Left hindlimb (tissue), 1 donor: Measurements from ENCODE around the gene ADGRB3.
"Not testable (repeated sequence)": the region's sequence is repeated elsewhere in the genome, so short reads cannot be mapped to it uniquely, and the experiment has no call there.

Experiments used
- DNase-seq: peaks from one replicate; pipeline ENCODE4 v3.0.0-alpha.2; 2018

Gene ADGRB3

GRCh38 chr6:68743099-68743498, 108.0 kb downstream of the ADGRB3 start:
- DNase-seq = no peak

GRCh38 chr6:68744376-68744775, 109.3 kb downstream of the ADGRB3 start:
- not testable (repeated sequence) for DNase-seq

- DNase-seq = no peak
Observed at GRCh38 chr6:68746376-68746775, 111.3 kb downstream of the ADGRB3 start.

DNA sequence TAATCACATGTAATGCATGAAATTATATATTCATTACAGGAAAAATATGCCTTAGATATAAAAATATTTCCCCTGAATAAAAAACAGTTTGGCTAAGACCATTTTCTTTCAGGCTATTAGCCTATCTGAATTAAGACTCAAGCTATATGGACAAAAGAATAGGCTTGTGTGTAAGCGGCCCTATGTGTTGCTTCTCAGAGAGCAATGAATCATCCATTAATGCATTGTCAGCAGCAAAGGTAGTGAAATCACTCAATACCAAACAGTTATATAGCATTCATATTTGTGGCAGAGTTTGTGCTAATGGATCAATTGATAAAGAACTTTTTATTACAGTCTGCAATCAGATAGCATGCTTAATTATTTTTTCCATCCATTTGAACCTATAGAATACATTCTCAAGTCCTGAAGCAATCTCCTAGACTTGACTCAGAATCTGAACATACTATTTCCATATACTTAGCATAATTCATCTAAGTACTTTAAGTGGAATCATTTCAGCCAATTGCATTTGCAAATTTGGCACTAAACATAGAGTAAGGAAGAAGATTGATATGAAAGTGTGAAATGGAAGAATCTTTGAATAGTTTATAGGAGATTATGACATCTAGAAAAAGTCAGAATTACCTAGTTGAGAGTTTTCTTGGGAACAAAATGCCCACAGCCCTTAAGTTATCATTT, 112.2 kb downstream of the ADGRB3 start:
- DNase-seq = no peak

DNA sequence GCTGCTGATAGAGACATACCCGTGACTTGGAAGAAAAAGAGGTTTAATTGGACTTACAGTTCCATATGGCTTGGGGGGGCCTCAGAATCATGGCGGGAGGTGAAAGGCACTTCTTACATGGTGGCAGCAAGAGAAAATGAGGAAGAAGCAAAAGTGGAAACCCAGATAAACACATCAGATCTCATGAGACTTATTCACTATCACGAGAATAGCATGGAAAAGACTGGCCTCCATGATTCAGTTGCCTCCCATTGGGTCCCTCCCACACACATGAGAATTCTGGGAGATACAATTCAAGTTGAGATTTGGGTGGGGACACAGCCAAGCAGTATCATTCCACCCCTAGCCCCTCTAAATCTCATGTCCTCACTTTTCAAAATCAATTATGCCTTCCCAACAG, 112.8 kb downstream of the ADGRB3 start:
- not testable (repeated sequence) for DNase-seq

- no peak for DNase-seq
Observed at GRCh38 chr6:68754681-68755213, 119.7 kb downstream of the ADGRB3 start.

DNA sequence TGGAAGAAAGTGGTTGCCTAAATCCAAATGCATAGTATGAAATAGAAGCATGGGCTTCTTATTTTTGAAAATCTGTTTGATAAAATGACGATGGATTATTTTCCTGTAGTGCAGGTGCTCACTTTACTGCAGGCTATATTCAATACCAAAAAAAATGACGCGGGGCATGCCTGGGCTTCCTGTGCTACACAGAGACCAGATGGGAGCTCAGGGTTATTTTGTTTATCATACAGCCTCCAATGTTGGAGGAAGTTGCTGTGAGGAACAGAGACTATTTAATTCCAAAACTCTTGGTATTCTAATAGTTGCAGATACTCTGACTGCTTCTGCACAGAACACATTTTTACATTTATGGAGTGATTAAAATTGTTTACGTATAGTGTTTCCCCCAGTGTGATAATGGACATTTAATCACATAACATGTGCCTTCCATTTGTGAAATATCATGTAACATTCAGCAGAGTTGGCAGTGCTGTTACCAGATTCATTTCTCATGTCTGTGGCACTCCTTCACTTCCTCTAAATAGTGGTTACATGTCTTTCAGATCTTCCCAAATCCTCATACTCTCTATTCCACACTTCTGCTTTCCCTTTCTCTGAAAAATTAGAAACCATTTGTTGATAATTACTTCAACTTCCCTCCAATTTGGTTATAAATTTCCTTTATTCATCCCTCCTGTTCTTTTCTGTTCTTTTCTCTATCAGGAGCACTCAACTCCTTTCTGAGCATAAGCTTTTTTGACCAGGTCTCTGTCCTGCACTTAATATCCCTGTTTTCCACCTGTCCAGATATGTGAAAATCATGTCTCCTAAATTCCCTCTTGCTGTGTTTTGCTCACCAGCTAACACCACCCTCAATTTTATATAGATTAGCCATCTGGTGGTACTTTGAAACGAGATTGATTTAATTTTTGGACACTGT, 121.6 kb downstream of the ADGRB3 start:
- no peak for DNase-seq

DNA sequence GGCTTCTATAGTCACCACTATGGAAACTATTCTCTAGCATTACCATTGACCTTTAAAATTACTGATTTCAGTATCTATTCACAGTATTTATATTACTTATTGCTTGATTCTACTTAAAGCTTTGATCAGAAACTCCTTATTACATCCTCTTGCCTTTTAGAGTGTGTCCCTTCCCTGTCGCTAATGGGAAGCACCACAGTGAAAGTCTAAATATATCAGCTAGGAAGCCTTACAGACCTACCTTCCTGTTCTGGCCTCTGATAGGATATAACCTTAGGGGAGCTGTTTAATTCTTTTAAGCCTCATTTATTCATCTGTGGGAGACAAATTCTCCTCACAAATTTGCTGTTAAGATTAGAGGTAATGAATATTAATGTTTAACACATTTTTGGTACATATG, 122.7 kb downstream of the ADGRB3 start:
- DNase-seq = no peak

DNA sequence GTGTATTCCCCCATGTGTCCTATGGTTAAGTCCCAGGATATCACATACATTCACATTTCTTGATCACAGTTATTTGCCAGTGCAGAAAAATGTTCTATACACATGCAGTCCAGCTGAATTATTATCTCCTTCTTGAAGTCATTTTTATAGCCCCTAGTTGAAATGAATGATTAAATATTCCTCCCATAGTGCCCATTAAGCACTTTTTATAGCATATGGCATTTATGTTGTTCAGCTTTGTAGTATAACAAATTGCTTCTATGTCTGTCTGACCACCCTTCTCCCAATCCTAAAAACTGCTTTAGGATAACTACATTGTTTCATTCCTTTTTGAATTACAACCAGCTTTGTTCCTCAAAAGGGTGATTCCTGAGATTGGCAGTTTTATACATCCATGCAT, 123.5 kb downstream of the ADGRB3 start:
- no peak for DNase-seq

GRCh38 chr6:68760485-68760884, 125.4 kb downstream of the ADGRB3 start:
- no peak for DNase-seq

GRCh38 chr6:68760941-68761676, 126.0 kb downstream of the ADGRB3 start:
- DNase-seq = no peak

GRCh38 chr6:68761985-68762384, 126.9 kb downstream of the ADGRB3 start:
- DNase-seq = no peak

DNA sequence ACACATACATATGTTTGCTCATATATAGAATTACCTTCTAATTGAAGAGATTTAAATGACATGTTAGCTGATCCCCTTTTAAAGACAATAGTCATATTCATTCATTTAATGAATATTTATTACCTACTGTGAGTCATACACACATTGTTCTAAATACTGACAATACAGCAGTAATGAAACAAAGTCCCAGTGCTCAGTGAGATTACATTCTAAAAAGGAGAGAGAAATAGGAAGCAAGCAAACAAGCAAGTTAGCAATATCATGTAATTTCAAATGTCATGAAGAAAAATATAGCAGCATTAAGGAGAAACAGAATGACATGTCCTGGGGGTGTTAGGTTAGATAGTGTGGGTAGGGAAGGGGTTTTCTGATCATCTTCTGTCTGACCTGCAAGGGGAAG, 136.3 kb downstream of the ADGRB3 start:
- no peak for DNase-seq

DNA sequence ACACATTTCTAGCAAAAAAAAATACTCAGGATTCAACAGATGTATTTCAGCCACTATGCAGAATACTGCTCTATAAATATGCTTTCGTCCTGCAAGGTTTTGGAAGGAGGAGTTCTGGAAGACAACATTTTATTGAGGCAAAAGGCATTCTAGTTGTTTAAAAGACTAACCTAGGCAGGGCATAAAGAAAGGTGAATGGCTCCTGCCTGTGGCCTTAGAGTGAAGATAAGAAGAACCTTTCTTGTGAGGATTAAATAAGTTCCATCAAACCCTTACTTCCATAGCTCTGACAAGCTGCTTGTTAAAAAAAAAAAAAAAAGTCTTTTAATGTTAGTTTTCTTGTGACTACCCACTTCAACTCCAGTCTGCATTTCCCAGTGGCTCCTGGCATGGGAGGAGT, 139.8 kb downstream of the ADGRB3 start:
- no peak for DNase-seq

- no peak for DNase-seq
Observed at GRCh38 chr6:68776354-68776753, 141.3 kb downstream of the ADGRB3 start.

GRCh38 chr6:68777956-68778355, 142.9 kb downstream of the ADGRB3 start:
- no peak for DNase-seq

DNA sequence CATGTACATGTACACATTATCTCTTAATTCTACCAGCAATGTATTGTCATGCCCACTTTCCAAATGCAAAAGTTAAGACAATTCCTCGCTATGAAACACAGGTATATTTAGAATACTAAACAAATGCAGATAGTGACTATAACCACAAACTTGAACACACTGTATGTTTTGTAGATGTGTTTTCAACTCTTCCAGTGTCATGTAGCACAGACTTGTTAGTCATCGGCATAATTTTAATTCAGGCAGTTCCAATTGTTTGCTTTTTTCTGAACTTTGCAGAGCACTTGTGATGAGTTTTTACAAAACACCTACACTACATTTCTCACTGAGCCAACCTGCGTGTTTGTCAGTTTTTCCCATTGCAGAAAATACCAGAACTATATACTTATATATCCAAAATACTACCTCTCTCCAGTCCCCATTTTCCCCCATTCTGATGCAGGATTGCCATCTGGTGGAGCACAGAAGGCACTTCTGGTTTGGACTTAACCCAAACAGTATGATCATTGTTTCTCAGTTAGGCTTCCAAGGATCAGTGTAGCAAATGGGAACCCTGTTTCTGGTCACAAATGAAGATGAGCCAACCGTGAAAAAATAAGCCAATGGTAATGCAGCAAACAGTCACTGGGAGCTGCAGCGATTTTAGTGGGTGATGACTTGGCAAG, 143.4 kb downstream of the ADGRB3 start:
- DNase-seq = peak; percentile 49

GRCh38 chr6:68779366-68779765, 144.3 kb downstream of the ADGRB3 start:
- no peak for DNase-seq

- DNase-seq = not testable (repeated sequence)
Observed at GRCh38 chr6:68790128-68790527, 155.0 kb downstream of the ADGRB3 start.

DNA sequence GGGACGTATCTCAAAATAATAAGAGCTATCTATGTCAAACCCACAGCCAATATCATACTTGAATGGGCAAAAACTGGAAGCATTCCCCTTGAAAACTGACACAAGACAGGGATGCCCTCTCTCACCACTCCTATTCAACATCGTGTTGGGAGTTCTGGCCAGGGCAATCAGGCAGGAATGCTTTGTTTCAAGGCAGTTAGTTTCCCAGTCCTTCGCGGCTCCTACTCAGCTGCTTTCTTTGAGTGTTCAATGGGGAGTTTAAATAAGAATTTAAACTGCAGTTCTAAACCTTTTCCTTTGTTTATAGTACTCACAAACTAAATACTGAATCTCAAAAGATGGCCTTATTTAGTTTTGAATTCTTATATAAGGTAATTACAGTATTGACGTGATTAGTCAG, 179.9 kb downstream of the ADGRB3 start:
- DNase-seq = not testable (repeated sequence)

DNA sequence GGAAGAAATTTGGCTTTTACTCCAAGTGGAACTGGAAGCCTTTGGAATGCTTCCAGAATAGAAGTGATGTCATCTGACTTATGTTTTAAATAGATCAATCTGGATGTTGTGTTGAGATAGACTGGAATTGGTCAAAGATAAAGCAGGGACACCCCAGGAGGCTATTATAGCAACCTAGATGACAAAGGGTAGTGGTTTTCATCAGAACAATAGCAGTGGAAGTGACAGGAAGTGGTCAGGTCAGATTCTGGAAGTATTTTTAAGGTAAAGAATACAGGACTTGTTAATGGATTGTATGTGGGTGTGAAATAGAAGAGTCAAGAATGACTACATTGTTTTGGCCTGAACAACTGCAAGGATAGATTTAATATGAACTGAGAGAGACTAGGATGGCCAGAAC, 191.4 kb downstream of the ADGRB3 start:
- no peak for DNase-seq

DNA sequence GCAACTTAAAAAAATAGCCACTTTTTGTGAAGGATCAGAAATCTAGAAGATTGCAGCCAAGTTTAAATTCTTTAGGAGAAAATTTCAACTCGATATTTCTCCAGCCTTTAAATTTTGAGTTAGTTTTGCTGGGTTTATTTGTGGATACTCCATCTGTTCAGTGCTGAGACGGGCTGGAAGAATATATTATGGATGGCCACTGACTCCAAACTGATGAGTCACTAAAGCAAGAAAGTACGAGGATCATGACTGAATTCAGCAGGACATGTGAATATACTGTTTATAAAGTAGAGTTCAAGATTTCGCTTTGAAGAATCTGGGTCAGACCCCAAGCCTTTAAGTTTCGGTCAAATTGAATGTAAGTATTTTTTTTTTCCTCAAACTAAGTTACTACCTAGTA, 199.5 kb downstream of the ADGRB3 start:
- no peak for DNase-seq

- no peak for DNase-seq
Observed at GRCh38 chr6:68838571-68838970, 203.5 kb downstream of the ADGRB3 start.
